Keratinocyte (primary cell): ENCODE results near the gene ATXN3L. TPM values are rescaled to one million over a fixed set of nuclear protein-coding genes. Genes with fewer than 3 reads are reported as not detected.

ENCODE experiments used
- DNase-seq: peaks from one replicate; pipeline ENCODE4 v3.0.0-alpha.2; 2011; ENCODE audit warnings: low read depth, missing footprints, low spot score
- FAIRE-seq: peaks from 2 replicates; lab custom pipeline; 2011; peaks lifted over from hg19 to GRCh38; lab: Jason Lieb, UNC
- H2AFZ ChIP-seq: 2 replicates; pipeline ENCODE4 v1.6.0; 2012; ENCODE audit warnings: low read length, control low read depth, inconsistent platforms; ENCODE audit not compliant: control insufficient read depth
- H3K27ac ChIP-seq: 2 replicates; pipeline ENCODE4 v1.5.1; 2011; ENCODE audit warnings: low read length; ENCODE audit not compliant: control insufficient read depth, insufficient read depth
- H3K27me3 ChIP-seq: 3 replicates; pipeline ENCODE4 v1.6.0; 2011; ENCODE audit warnings: low read length; ENCODE audit not compliant: control insufficient read depth, insufficient read depth; ENCODE audit errors: extremely low read depth
- H3K36me3 ChIP-seq, 2 experiments: 2 replicates in 1 of 2; 3 replicates in 1 of 2; pipeline ENCODE4 v1.5.1; 2011; ENCODE audit warnings: low read length in 2 of 2, mild to moderate bottlenecking in 1 of 2; ENCODE audit not compliant: control insufficient read depth in 2 of 2, insufficient read depth in 2 of 2; ENCODE audit errors: extremely low read depth in 1 of 2
- H3K4me1 ChIP-seq: 3 replicates; pipeline ENCODE4 v1.5.1; 2011; ENCODE audit warnings: low read length; ENCODE audit not compliant: control insufficient read depth, insufficient read depth; ENCODE audit errors: extremely low read depth
- H3K4me2 ChIP-seq: 3 replicates; pipeline ENCODE4 v1.6.0; 2011; ENCODE audit warnings: low read depth, low read length; ENCODE audit not compliant: control insufficient read depth, insufficient read depth; ENCODE audit errors: extremely low read depth
- H3K4me3 ChIP-seq, 3 experiments: fragments of 200-600 bp in 1 of 3; sonication (generic) in 1 of 3; 2 replicates in 2 of 3; 3 replicates in 1 of 3; pipeline ENCODE4 v1.5.1; 2011 to 2016; ENCODE audit warnings: low read length in 3 of 3, mild to moderate bottlenecking in 3 of 3, control low read depth in 2 of 3, inconsistent platforms in 1 of 3, low read depth in 1 of 3, mixed read lengths in 1 of 3, mixed run types in 1 of 3, moderate library complexity in 1 of 3; ENCODE audit not compliant: control insufficient read depth in 2 of 3, insufficient read depth in 2 of 3; ENCODE audit errors: extremely low read depth in 1 of 3
- H3K79me2 ChIP-seq: 2 replicates; pipeline ENCODE4 v1.6.0; 2012; ENCODE audit warnings: low read length; ENCODE audit not compliant: control insufficient read depth, insufficient read depth
- H3K9ac ChIP-seq: 3 replicates; pipeline ENCODE4 v1.6.0; 2011; ENCODE audit warnings: low read length; ENCODE audit not compliant: control insufficient read depth, insufficient read depth; ENCODE audit errors: extremely low read depth
- H3K9me1 ChIP-seq: 3 replicates; pipeline ENCODE4 v1.6.0; 2011; ENCODE audit warnings: low read length; ENCODE audit not compliant: control insufficient read depth, insufficient read depth; ENCODE audit errors: extremely low read depth
- H3K9me3 ChIP-seq: 2 replicates; pipeline ENCODE4 v1.5.1; 2012; ENCODE audit warnings: low read depth, low read length; ENCODE audit not compliant: control insufficient read depth
- H4K20me1 ChIP-seq: 3 replicates; pipeline ENCODE4 v1.6.0; 2011; ENCODE audit warnings: low read length; ENCODE audit not compliant: control insufficient read depth, insufficient read depth; ENCODE audit errors: extremely low read depth
- EZH2 ChIP-seq: IDR thresholded peaks from one replicate; pipeline ENCODE4 v1.6.1; 2012; ENCODE audit warnings: inconsistent platforms, mild to moderate bottlenecking, low read length, moderate library complexity
- dilution Hi-C: fragments of 300-500 bp; cut with MboI; formaldehyde crosslinking; loops from one replicate; pipeline ENCODE4 v1.7.0; 2020; ENCODE audit warnings: low sequenced_read_pairs; ENCODE audit not compliant: extremely low pct_ligation_motif_present
- polyA plus RNA-seq, 5 experiments: library from polyadenylated mRNA; depleted of rRNA in 3 of 5; stranded (reverse) in 3 of 5; stranded (forward) in 1 of 5; unstranded in 1 of 5; fragments of >200 nt; gene quantifications; 1 replicate in 1 of 5; 2 replicates in 3 of 5; 3 replicates in 1 of 5; pipeline versions ENCODE4 v1.2.1 to v1.2.3, GENCODE V29; 2011 to 2012; ENCODE audit warnings: missing spikeins in 2 of 5, low read depth in 1 of 5, low replicate concordance in 1 of 5
- TF ChIP-seq, protein P1 (sequence below), 3 experiments: IDR thresholded peaks in 1 of 3; conservative IDR thresholded peaks in 1 of 3; optimal IDR thresholded peaks in 1 of 3; 2 replicates in 2 of 3; 3 replicates in 1 of 3; pipeline versions ENCODE3 to v1.5.1; 2011; ENCODE audit warnings: low read length in 3 of 3, mild to moderate bottlenecking in 3 of 3, moderate library complexity in 2 of 3, control low read depth in 1 of 3, inconsistent platforms in 1 of 3; ENCODE audit not compliant: insufficient read depth in 2 of 3; ENCODE audit errors: extremely low read depth in 1 of 3

ATXN3L gene
- polyA plus RNA-seq, 1 donor (not counting 4 experiments of a cell fraction or from before 2014, with no cell fraction given) = not detected

GRCh38 chrX:13285229-13285628 is 34.6 kb downstream of the ATXN3L start:
- dilution Hi-C loops = no loop called here
- Histone ChIP-seq H3K36me3 (no peaks in the 10 kb centered on the region), H3K79me2 (no peaks in the 10 kb centered on the region), H4K20me1 (no peaks in the 10 kb centered on the region), H3K4me1 (peaks cover 17% of the 10 kb centered on the region), H3K27me3 (no peaks in the 10 kb centered on the region), H3K9me3 (peaks cover 6% of the 10 kb centered on the region), H3K27ac (no peak overlapping the region), H3K4me2 (no peak overlapping the region), H3K9ac (no peak overlapping the region), H3K4me3 (no peak overlapping the region), H2AFZ (no peak overlapping the region), H3K9me1 (no peaks in the 10 kb centered on the region)
- FAIRE-seq (no peak), DNase-seq (no peak)
- no peak for TF ChIP-seq EZH2
- TF ChIP-seq, protein P1, sequence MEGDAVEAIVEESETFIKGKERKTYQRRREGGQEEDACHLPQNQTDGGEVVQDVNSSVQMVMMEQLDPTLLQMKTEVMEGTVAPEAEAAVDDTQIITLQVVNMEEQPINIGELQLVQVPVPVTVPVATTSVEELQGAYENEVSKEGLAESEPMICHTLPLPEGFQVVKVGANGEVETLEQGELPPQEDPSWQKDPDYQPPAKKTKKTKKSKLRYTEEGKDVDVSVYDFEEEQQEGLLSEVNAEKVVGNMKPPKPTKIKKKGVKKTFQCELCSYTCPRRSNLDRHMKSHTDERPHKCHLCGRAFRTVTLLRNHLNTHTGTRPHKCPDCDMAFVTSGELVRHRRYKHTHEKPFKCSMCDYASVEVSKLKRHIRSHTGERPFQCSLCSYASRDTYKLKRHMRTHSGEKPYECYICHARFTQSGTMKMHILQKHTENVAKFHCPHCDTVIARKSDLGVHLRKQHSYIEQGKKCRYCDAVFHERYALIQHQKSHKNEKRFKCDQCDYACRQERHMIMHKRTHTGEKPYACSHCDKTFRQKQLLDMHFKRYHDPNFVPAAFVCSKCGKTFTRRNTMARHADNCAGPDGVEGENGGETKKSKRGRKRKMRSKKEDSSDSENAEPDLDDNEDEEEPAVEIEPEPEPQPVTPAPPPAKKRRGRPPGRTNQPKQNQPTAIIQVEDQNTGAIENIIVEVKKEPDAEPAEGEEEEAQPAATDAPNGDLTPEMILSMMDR (optimal IDR thresholded peaks at IDR 0.05 in 1 of 3, IDR thresholded peaks at IDR 0.05 in 1 of 3, conservative IDR thresholded peaks at IDR 0.05 in 1 of 3; ENCODE audit: extremely low read depth in 1 of 3, insufficient read depth in 2 of 3, low read length in 3 of 3) = no peak

DNA sequence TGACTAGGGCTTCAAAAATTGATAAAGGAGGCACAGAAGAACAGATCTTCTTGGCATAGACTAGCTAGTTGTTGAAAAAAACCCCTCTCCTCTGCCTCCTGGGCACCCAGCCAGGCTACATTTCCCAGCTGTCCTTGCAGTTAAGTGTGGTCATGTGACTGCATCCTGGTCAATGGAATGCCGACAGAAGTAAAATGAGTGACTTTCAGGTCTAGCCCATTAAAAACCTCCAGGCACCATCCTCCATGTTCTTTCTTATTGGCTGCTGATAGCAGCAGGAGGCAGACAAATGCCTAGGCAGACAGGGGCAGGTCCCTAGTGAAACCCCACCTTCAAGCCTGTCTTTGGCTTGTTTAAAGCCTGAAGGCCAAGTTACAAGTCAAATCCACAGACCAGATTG is 35.3 kb downstream of the ATXN3L start:
- Histone ChIP-seq H3K27ac (no peak overlapping the region), H3K9me1 (no peaks in the 10 kb centered on the region), H3K4me3 (no peak overlapping the region), H3K9me3 (peaks cover 6% of the 10 kb centered on the region), H3K27me3 (no peaks in the 10 kb centered on the region), H3K9ac (no peak overlapping the region), H3K4me1 (peaks cover 17% of the 10 kb centered on the region), H3K36me3 (no peaks in the 10 kb centered on the region), H2AFZ (no peak overlapping the region), H4K20me1 (no peaks in the 10 kb centered on the region), H3K79me2 (no peaks in the 10 kb centered on the region), H3K4me2 (no peak overlapping the region)
- TF ChIP-seq EZH2 = no peak
- TF ChIP-seq, protein P1 (optimal IDR thresholded peaks at IDR 0.05 in 1 of 3, IDR thresholded peaks at IDR 0.05 in 1 of 3, conservative IDR thresholded peaks at IDR 0.05 in 1 of 3; ENCODE audit: extremely low read depth in 1 of 3, insufficient read depth in 2 of 3, low read length in 3 of 3) = no peak
- DNase-seq (no peak), FAIRE-seq (no peak)
- dilution Hi-C loops = no loop called here
